NOMO-1 treated with DMSO at 0.1 percent for 48 hours (cell line): ENCODE measurements around the gene NRIP1.

Experiments used
- DNase-seq: peaks from one replicate; lab custom pipeline; 2025; ENCODE audit not compliant: unreplicated experiment; lab: John Stamatoyannopoulos, UW

Gene NRIP1

GRCh38 chr21:14923468-14923867, 141.3 kb downstream of the NRIP1 start:
- DNase-seq = no peak

- no peak for DNase-seq
Measured at GRCh38 chr21:14922980-14923379, 141.8 kb downstream of the NRIP1 start.

- DNase-seq = no peak
Measured at GRCh38 chr21:14918527-14918926, 146.3 kb downstream of the NRIP1 start.

- DNase-seq = no peak
Measured at GRCh38 chr21:14917762-14918161, 147.0 kb downstream of the NRIP1 start.

- no peak for DNase-seq
Measured at GRCh38 chr21:14916676-14917141, 148.1 kb downstream of the NRIP1 start.

- no peak for DNase-seq
Measured at GRCh38 chr21:14913638-14914037, 151.2 kb downstream of the NRIP1 start.

- no peak for DNase-seq
Measured at GRCh38 chr21:14911351-14911750, 153.4 kb downstream of the NRIP1 start.
